Epithelial cell of proximal tubule (primary cell): Measurements from ENCODE around the gene OPCML. TPM values are rescaled to one million over a fixed set of nuclear protein-coding genes. Genes with fewer than 3 reads are reported as not detected.

ENCODE experiments used
- DNase-seq: peaks from one replicate; pipeline ENCODE4 v3.0.0-alpha.2; 2011; ENCODE audit warnings: low read depth
- H3K4me3 ChIP-seq: 2 replicates; pipeline ENCODE4 v1.5.1; 2011; ENCODE audit warnings: low read depth, mild to moderate bottlenecking, low read length
- CTCF ChIP-seq: conservative IDR thresholded peaks from 2 replicates; pipeline ENCODE4 v1.5.1; 2012; ENCODE audit warnings: low read depth, mild to moderate bottlenecking, low read length
- total RNA-seq: library from RNA; depleted of rRNA; stranded (reverse); fragments of >200 nt; gene quantifications from 2 replicates; pipeline ENCODE4 v1.2.3, GENCODE V29; 2015

OPCML gene
- total RNA-seq, 1 donor from 2014 or later = not detected

DNA sequence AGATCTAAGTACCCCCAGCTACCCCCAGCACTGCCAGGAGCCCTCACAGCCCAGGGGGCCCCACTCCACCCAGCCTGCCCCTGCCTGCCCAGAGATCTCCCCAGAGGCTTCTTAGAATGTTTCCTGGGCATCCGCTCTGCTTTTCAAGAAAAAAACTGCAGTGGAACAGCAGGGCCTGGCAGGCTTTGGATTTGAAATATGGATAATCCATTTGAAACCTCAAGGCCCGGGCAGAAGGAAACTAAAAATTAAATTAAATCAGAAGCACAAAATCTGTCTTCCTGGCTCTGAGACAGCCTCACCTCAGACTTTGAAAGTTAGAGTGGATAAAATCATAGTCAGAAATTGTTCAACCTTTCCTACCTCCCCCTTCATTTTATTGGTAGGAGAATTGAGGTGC, 273.6 kb downstream of the OPCML start:
- no peak overlapping the region for H3K4me3 ChIP-seq
- no peak for TF ChIP-seq CTCF
- DNase-seq = no peak

DNA sequence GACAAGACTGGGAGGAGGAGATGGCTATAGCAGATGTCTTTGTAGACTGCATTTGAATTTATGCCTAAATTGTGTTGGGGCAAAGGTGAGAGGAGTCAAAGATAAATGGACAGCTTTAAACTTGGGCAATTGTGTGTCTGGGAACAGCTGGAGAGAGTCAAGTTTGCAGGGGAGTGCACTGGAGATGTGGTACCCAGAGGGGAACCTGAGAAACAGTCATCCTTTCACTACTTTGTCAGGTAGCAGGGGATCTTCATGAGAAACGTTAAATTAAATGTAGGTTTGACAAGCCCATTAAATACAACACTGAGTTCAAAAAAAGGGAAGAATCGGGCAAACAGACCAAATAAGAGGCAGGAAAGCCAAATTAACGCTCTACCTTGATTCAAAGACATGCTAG, 277.7 kb downstream of the OPCML start:
- no peak for TF ChIP-seq CTCF
- no peak overlapping the region for H3K4me3 ChIP-seq
- DNase-seq = no peak

GRCh38 chr11:133253570-133253969, 278.7 kb downstream of the OPCML start:
- no peak for DNase-seq
- TF ChIP-seq CTCF = no peak
- no peak overlapping the region for H3K4me3 ChIP-seq

DNA sequence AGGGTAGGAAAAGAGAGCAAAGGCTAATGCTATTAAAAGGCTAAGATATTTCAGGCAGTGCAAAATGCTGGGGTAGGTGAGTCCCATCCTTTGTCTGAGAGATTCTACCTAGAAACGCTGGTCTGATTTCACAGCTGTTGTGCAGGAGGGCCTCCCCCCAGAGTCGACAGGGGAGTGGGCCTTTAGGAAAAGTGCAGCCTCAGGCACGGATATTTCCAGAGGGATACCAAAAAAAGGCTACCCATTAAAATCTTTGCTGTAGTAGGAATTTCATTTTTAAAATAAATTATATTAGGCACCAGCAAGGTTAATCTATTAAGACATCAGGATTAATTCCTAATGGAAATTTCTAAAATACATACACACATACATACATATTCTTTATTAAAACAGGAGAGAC, 280.5 kb downstream of the OPCML start:
- DNase-seq = no peak
- H3K4me3 ChIP-seq = no peak overlapping the region
- no peak for TF ChIP-seq CTCF

- DNase-seq = no peak
- H3K4me3 ChIP-seq = no peak overlapping the region
- no peak for TF ChIP-seq CTCF
Measured at GRCh38 chr11:133249530-133249929, 282.8 kb downstream of the OPCML start.

- no peak for DNase-seq
- no peak for TF ChIP-seq CTCF
- H3K4me3 ChIP-seq = no peak overlapping the region
Measured at GRCh38 chr11:133249065-133249464, 283.2 kb downstream of the OPCML start.

GRCh38 chr11:133243832-133244231, 288.5 kb downstream of the OPCML start:
- TF ChIP-seq CTCF = no peak
- H3K4me3 ChIP-seq = no peak overlapping the region
- DNase-seq = no peak
